Measurements from ENCODE around the gene SHLD1.
"Not testable (repeated sequence)": the region's sequence is repeated elsewhere in the genome, so short reads cannot be mapped to it uniquely, and the experiment has no call there.

SHLD1 gene

GRCh38 chr20:5781798-5782750, 31.9 kb downstream of the SHLD1 start:
- DNase-seq (ENCODE audit: low read depth), result no peak

GRCh38 chr20:5784735-5785134, 34.5 kb downstream of the SHLD1 start:
- DNase-seq (ENCODE audit: low read depth), result no peak

- DNase-seq (ENCODE audit: low read depth), result no peak
Observed at GRCh38 chr20:5785146-5785545, 34.9 kb downstream of the SHLD1 start.

- DNase-seq (ENCODE audit: low read depth), result no peak
Observed at GRCh38 chr20:5786930-5787795, 37.0 kb downstream of the SHLD1 start.

- DNase-seq (ENCODE audit: low read depth), result no peak
Observed at GRCh38 chr20:5787796-5788165, 37.6 kb downstream of the SHLD1 start.

GRCh38 chr20:5788385-5788895, 38.2 kb downstream of the SHLD1 start:
- peak; percentile 50 for DNase-seq (ENCODE audit: low read depth)

GRCh38 chr20:5789827-5790226, 39.6 kb downstream of the SHLD1 start:
- no peak for DNase-seq (ENCODE audit: low read depth)

GRCh38 chr20:5793916-5794315, 43.7 kb downstream of the SHLD1 start:
- no peak for DNase-seq (ENCODE audit: low read depth)

- no peak for DNase-seq (ENCODE audit: low read depth)
Observed at GRCh38 chr20:5796331-5797040, 46.3 kb downstream of the SHLD1 start.

- no peak for DNase-seq (ENCODE audit: low read depth)
Observed at GRCh38 chr20:5797165-5797564, 47.0 kb downstream of the SHLD1 start.

- DNase-seq (ENCODE audit: low read depth), result no peak
Observed at GRCh38 chr20:5797843-5798462, 47.8 kb downstream of the SHLD1 start.

GRCh38 chr20:5803754-5804303, 53.6 kb downstream of the SHLD1 start:
- DNase-seq (ENCODE audit: low read depth), result not testable (repeated sequence)

- no peak for DNase-seq (ENCODE audit: low read depth)
Observed at GRCh38 chr20:5806457-5807263, 56.5 kb downstream of the SHLD1 start.

GRCh38 chr20:5807431-5807830, 57.2 kb downstream of the SHLD1 start:
- DNase-seq (ENCODE audit: low read depth), result no peak

- no peak for DNase-seq (ENCODE audit: low read depth)
Observed at GRCh38 chr20:5808901-5809300, 58.7 kb downstream of the SHLD1 start.

GRCh38 chr20:5809495-5809894, 59.3 kb downstream of the SHLD1 start:
- DNase-seq (ENCODE audit: low read depth), result no peak

- no peak for DNase-seq (ENCODE audit: low read depth)
Observed at GRCh38 chr20:5810800-5811422, 60.7 kb downstream of the SHLD1 start.

GRCh38 chr20:5811746-5812145, 61.5 kb downstream of the SHLD1 start:
- no peak for DNase-seq (ENCODE audit: low read depth)

- DNase-seq (ENCODE audit: low read depth), result no peak
Observed at GRCh38 chr20:5818346-5818681, 68.1 kb downstream of the SHLD1 start.

- DNase-seq (ENCODE audit: low read depth), result no peak
Observed at GRCh38 chr20:5820738-5821137, 70.5 kb downstream of the SHLD1 start.

All from activated T-helper 1 cell treated with Interleukin-2 at 50 U/mL for 16 hours (primary cell).